ENCODE data around the gene MAN2B2. TPM values are rescaled to one million over a fixed set of nuclear protein-coding genes. Genes with fewer than 3 reads are reported as not detected.

MAN2B2 gene
- total and polyA plus RNA-seq, 2 of the 8 experiments (the other 6 are each of a cell fraction or from before 2014, with no cell fraction given) = 3.3 to 4.0 TPM

- no peak overlapping the region for H2BK12ac ChIP-seq (ENCODE audit: low read depth, low read length)
- CTCF ChIA-PET (ENCODE audit: partially characterized antibody) = interaction anchor here (0.6 to 7.3 kb wide), 44 partner anchors 7 to 488 kb away, joined by 3 to 58 read pairs (median 4); partner anchors contain the start of genes MAN2B2 and PPP2R2C
- TF ChIP-seq EP300 (IDR thresholded peaks at IDR 0.05; ENCODE audit: borderline replicate concordance in 1 of 2, low read depth in 2 of 2, low read length in 2 of 2) (no peak), GTF2F1 (IDR thresholded peaks at IDR 0.05; ENCODE audit: borderline replicate concordance, low read depth, low read length) (no peak), POLR2A (IDR thresholded peaks at IDR 0.05; ENCODE audit: control extremely low read depth in 1 of 2, low read depth in 2 of 2, low read length in 2 of 2) (no peak), RNF2 (IDR thresholded peaks at IDR 0.05; ENCODE audit: borderline replicate concordance, low read depth, low read length, missing control alignments, poor library complexity, severe bottlenecking) (no peak), SAP30 (IDR thresholded peaks at IDR 0.05; ENCODE audit: insufficient read depth, insufficient replicate concordance, low read length) (no peak), NANOG (IDR thresholded peaks at IDR 0.05; ENCODE audit: insufficient read depth, low read depth, low read length, poor library complexity, severe bottlenecking) (no peak), CBX5 (IDR thresholded peaks at IDR 0.05; ENCODE audit: low read depth, low read length) (no peak), SUZ12 (IDR thresholded peaks at IDR 0.05; ENCODE audit: low read length) (no peak), BCL11A (IDR thresholded peaks at IDR 0.05; ENCODE audit: low read depth in 2 of 2, low read length in 2 of 2) (no peak), KDM1A (IDR thresholded peaks at IDR 0.05; ENCODE audit: borderline replicate concordance, low read length) (no peak), MAX (IDR thresholded peaks at IDR 0.05) (no peak), RAD21 (IDR thresholded peaks at IDR 0.05 in 1 of 2, conservative IDR thresholded peaks at IDR 0.05 in 1 of 2; ENCODE audit: low read depth in 2 of 2, low read length in 2 of 2) (no peak), BRCA1 (IDR thresholded peaks at IDR 0.05; ENCODE audit: low read depth, low read length) (no peak)
Measured at GRCh38 chr4:6546091-6546490, 28.9 kb upstream of the MAN2B2 start.

More at GRCh38 chr4:6546091-6546490, 28.9 kb upstream of the MAN2B2 start:
- Histone ChIP-seq H3K14ac (ENCODE audit: insufficient read length) (no peak overlapping the region), H3K9ac (replicated peaks in 1 of 4; ENCODE audit: extremely low read depth in 1 of 4, low read depth in 3 of 4, low read length in 3 of 4) (no peak overlapping the region), H3K56ac (replicated peaks; ENCODE audit: insufficient read length, low read depth, low read length) (no peak overlapping the region), H3K4me1 (replicated peaks in 1 of 4; ENCODE audit: control insufficient read depth in 3 of 4, insufficient read depth in 4 of 4, low read length in 3 of 4) (no peaks in the 10 kb centered on the region), H2BK15ac (ENCODE audit: low read length) (no peak overlapping the region), H3K9me3 (ENCODE audit: insufficient read depth in 2 of 2, low read depth in 1 of 2, low read length in 1 of 2) (no peaks in the 10 kb centered on the region), H2BK5ac (ENCODE audit: low read depth, low read length) (no peak overlapping the region), H4K5ac (ENCODE audit: insufficient read length, low read depth, low read length) (no peak overlapping the region), H2BK120ac (replicated peaks; ENCODE audit: low read depth, low read length) (no peak overlapping the region), H3K23me2 (ENCODE audit: low read depth, low read length) (no peaks in the 10 kb centered on the region), H3K18ac (ENCODE audit: extremely low read depth, low read length) (no peak overlapping the region), H3K36me3 (ENCODE audit: control insufficient read depth in 2 of 4, insufficient read depth in 4 of 4, low read length in 3 of 4) (no peaks in the 10 kb centered on the region), H2AK5ac (ENCODE audit: low read depth, low read length) (no peak overlapping the region), H3K4ac (replicated peaks; ENCODE audit: insufficient read length, low read depth, low read length) (no peak overlapping the region), H4K8ac (ENCODE audit: extremely low read depth, insufficient read depth, low read length) (no peak overlapping the region), H2BK20ac (ENCODE audit: low read length) (no peak overlapping the region), H4K20me1 (replicated peaks in 1 of 2; ENCODE audit: control insufficient read depth in 1 of 2, insufficient read depth in 2 of 2, low read length in 2 of 2) (peaks cover 0 to 3% of the 10 kb centered on the region in 2 experiments), H3K27ac (ENCODE audit: low read depth, low read length) (no peak overlapping the region), H3K23ac (ENCODE audit: insufficient read length) (no peak overlapping the region), H2AFZ (ENCODE audit: low read length) (no peak overlapping the region), H3K4me2 (ENCODE audit: insufficient read depth in 1 of 2, low read depth in 2 of 2, low read length in 2 of 2) (no peak overlapping the region), H3K27me3 (replicated peaks in 1 of 4; ENCODE audit: control insufficient read depth in 3 of 4, extremely low read depth in 1 of 4, insufficient read depth in 3 of 4, low read length in 3 of 4) (no peaks in the 10 kb centered on the region; a peak in 1 of 7 replicates), H3K79me1 (ENCODE audit: low read depth, low read length) (no peaks in the 10 kb centered on the region), H3K4me3 (ENCODE audit: extremely low read depth in 1 of 4, insufficient read depth in 2 of 4, low read depth in 3 of 4, low read length in 4 of 4) (no peak overlapping the region), H4K91ac (replicated peaks; ENCODE audit: insufficient read length, low read length) (no peak overlapping the region), H3K79me2 (ENCODE audit: control insufficient read depth in 1 of 2, insufficient read depth in 2 of 2, low read length in 2 of 2) (no peaks in the 10 kb centered on the region)
- DNase-seq (ENCODE audit: low read depth in 1 of 2, low spot score in 2 of 2) (no peak), FAIRE-seq (no peak)
- 83% methylated on average over 4 of the region's 4 CpGs; no CpG with 5 or more reads in 1 of the 2 experiments for WGBS, 2 experiments (ENCODE audit: extremely low coverage in 1 of 2, insufficient coverage in 1 of 2, insufficient read length in 1 of 2, insufficient replicate concordance in 2 of 2, low coverage in 1 of 2, low lambda C conversion rate in 2 of 2, missing lambda C conversion rate in 1 of 2)
- POLR2A ChIA-PET (ENCODE audit: partially characterized antibody) = no interaction called here

Measured in H1 (cell line).